Measurements from ENCODE around the gene SMIM30.

SMIM30 gene

DNA sequence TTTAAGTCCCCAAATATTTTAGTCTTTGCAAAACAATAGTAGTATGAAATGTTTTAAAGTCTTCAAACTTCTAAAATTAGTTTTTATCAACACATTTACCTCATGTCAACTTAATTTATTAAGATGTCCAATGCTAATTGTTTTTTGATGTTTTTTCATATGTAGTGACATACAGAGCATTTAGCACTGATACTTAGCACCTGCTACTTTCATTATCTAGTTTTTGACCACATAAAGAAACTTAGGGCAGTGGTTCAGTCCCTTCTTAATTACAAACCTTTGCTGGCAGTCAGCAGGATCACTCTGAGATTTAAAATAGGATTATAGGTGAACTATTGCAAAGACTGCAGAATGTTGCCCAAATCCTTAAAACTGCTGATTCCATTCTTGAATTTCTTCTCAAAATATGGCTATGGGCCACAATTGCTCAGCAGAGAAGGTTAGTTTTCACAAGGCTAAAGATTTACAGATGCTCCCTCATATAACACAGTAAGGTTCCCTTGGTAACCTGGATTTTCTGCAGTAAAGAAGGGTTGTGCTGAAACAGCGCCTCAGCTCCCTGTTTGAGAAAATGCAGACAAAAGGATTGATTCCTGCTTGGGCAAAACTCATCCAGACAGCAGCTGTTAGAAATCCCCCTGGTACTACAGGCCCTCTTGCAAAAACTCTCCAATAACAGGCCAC is 35.1 kb downstream of the SMIM30 start:
- no peak for DNase-seq (ENCODE audit: low read depth, low spot score)
- in situ Hi-C loops (cut with HindIII; ENCODE audit: low sequenced_read_pairs) = no loop called here
- no peak overlapping the region for H3K4me3 ChIP-seq (ENCODE audit: low read depth, low read length)
- TF ChIP-seq, protein P1, sequence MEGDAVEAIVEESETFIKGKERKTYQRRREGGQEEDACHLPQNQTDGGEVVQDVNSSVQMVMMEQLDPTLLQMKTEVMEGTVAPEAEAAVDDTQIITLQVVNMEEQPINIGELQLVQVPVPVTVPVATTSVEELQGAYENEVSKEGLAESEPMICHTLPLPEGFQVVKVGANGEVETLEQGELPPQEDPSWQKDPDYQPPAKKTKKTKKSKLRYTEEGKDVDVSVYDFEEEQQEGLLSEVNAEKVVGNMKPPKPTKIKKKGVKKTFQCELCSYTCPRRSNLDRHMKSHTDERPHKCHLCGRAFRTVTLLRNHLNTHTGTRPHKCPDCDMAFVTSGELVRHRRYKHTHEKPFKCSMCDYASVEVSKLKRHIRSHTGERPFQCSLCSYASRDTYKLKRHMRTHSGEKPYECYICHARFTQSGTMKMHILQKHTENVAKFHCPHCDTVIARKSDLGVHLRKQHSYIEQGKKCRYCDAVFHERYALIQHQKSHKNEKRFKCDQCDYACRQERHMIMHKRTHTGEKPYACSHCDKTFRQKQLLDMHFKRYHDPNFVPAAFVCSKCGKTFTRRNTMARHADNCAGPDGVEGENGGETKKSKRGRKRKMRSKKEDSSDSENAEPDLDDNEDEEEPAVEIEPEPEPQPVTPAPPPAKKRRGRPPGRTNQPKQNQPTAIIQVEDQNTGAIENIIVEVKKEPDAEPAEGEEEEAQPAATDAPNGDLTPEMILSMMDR (IDR thresholded peaks at IDR 0.05; ENCODE audit: low read depth, low read length) = no peak

DNA sequence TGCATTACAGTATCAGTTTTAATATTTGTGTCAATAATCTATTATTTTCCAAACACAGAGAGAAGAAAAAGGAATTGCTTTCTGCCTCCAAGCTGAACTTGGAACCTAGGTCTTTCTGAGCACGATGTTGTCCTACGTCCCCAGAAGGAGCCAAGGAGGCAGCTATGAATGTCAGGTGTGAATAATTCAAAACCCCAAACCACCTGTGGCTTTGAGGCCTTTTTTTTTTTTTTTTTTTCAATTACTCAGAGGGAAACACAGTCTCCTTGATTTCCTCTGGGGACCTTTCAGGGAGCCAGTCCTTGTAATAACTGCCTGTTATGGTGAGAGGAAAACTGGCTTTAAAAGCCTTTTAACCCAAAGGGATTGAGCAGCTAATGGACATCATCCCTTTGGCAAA is 40.0 kb downstream of the SMIM30 start:
- DNase-seq (ENCODE audit: low read depth, low spot score) = no peak
- TF ChIP-seq, protein P1 (IDR thresholded peaks at IDR 0.05; ENCODE audit: low read depth, low read length) = no peak
- in situ Hi-C loops (cut with HindIII; ENCODE audit: low sequenced_read_pairs) = no loop called here
- H3K4me3 ChIP-seq (ENCODE audit: low read depth, low read length) = no peak overlapping the region

DNA sequence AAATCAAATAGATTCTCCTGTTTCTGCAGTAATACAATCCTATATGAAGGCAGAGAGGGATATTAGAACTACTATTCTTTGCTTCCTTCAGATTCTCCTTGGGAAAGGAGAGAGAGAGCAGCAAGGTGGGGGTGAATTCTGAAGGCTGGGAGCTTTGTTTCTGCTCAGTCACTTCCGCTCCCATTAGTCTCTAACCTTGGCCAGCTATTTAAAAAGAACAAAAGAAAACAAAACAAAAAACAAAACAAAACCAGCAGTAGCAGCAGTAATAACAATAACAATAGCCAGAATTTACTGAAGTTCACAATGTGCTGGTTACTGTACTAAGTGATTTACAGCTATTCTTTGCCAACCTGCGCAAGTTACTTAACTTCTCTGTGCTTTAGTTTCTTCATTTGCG is 41.7 kb downstream of the SMIM30 start:
- TF ChIP-seq, protein P1 (IDR thresholded peaks at IDR 0.05; ENCODE audit: low read depth, low read length) = no peak
- DNase-seq (ENCODE audit: low read depth, low spot score) = no peak
- no peak overlapping the region for H3K4me3 ChIP-seq (ENCODE audit: low read depth, low read length)
- in situ Hi-C loops (cut with HindIII; ENCODE audit: low sequenced_read_pairs) = no loop called here

DNA sequence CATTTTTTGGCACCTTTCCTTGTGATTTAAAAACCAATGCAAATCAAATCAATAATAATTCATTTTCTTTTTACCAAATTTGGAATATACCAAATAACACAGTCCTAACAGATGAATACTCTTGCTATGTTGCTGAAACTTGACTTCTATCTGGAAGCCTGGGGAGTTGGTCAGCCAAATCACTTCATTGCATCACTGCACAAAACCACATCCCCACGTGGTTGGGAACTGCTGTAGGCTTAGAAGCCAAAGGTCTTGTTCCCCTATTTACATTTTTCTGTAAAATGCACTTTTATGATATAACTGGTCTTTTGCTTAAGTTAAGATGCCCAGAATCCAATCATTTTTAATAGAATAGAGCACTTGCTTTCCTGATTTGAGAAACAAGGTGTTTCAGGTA is 46.9 kb downstream of the SMIM30 start:
- in situ Hi-C loops (cut with HindIII; ENCODE audit: low sequenced_read_pairs) = no loop called here
- H3K4me3 ChIP-seq (ENCODE audit: low read depth, low read length) = no peak overlapping the region
- peak; percentile 34 for DNase-seq (ENCODE audit: low read depth, low spot score)
- TF ChIP-seq, protein P1 (IDR thresholded peaks at IDR 0.05; ENCODE audit: low read depth, low read length) = no peak

Data from astrocyte of the spinal cord (primary cell).